NB4 (cell line): ENCODE results near the gene VEZF1.
"Not testable (repeated sequence)": the region's sequence is repeated elsewhere in the genome, so short reads cannot be mapped to it uniquely, and the experiment has no call there.

ENCODE experiments used
- DNase-seq: peaks from one replicate; pipeline ENCODE4 v3.0.0; 2010; ENCODE audit warnings: low read depth
- H3K4me3 ChIP-seq: one replicate; pipeline ENCODE4 v1.5.1; 2011; ENCODE audit warnings: mild to moderate bottlenecking, low read depth, low read length, moderate library complexity
- MYC ChIP-seq: IDR thresholded peaks from 2 replicates; pipeline ENCODE4 v1.6.1; 2011; ENCODE audit warnings: low read depth, low read length
- POLR2A ChIP-seq: IDR thresholded peaks from 2 replicates; pipeline ENCODE4 v1.6.1; 2011; ENCODE audit warnings: mild to moderate bottlenecking; ENCODE audit not compliant: insufficient read length; ENCODE audit errors: extremely low read depth
- TF ChIP-seq, protein P1 (sequence below): IDR thresholded peaks from one replicate; pipeline ENCODE4 v1.5.1; 2012; ENCODE audit warnings: low read depth, low read length
- TF ChIP-seq, protein P2 (sequence below): IDR thresholded peaks from 2 replicates; pipeline ENCODE4 v1.6.1; 2011; ENCODE audit warnings: low read depth, low read length

The VEZF1 gene

DNA sequence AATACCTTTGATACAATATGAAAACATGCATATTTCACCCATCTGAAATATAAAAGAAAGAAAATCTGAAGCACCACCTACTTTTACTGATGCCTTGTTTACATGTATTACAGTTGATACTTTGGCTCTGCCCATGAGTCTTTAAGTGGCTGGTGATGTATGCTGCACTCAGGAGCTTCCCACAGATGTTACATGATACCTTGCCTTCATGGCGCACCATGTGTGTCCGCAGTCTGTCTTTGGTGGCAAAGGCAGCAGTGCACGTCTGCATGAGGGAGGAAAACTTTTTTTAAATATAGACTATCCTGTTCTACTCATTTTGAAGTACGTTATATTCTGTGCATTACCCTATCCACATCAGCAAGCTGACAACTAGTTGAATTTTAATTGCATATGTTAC lies 7.5 kb downstream of the VEZF1 start:
- no peak overlapping the region for H3K4me3 ChIP-seq
- TF ChIP-seq, protein P1, sequence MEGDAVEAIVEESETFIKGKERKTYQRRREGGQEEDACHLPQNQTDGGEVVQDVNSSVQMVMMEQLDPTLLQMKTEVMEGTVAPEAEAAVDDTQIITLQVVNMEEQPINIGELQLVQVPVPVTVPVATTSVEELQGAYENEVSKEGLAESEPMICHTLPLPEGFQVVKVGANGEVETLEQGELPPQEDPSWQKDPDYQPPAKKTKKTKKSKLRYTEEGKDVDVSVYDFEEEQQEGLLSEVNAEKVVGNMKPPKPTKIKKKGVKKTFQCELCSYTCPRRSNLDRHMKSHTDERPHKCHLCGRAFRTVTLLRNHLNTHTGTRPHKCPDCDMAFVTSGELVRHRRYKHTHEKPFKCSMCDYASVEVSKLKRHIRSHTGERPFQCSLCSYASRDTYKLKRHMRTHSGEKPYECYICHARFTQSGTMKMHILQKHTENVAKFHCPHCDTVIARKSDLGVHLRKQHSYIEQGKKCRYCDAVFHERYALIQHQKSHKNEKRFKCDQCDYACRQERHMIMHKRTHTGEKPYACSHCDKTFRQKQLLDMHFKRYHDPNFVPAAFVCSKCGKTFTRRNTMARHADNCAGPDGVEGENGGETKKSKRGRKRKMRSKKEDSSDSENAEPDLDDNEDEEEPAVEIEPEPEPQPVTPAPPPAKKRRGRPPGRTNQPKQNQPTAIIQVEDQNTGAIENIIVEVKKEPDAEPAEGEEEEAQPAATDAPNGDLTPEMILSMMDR: no peak
- TF ChIP-seq, protein P2, sequence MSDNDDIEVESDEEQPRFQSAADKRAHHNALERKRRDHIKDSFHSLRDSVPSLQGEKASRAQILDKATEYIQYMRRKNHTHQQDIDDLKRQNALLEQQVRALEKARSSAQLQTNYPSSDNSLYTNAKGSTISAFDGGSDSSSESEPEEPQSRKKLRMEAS: no peak
- TF ChIP-seq POLR2A: no peak
- TF ChIP-seq MYC: no peak
- no peak for DNase-seq

DNA sequence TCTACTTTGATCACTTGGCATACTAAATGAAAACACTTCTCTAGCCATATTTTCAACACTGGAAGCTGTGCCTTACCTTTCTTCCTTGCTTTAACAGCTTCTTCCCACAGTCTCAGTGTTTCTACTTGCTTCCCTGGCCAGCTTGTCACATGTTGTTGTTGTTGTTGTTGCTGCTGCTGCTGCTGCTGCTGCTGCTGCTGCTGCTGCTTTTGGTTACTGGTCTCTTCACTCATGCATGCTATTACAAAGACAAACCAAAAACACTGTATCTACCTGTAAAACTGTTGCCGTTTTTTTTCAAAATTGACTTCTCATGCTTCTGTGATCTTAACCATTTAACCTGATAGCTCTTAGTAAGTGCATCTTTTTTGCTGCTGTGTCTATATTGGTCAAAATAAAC lies 9.0 kb downstream of the VEZF1 start:
- no peak for DNase-seq

DNA sequence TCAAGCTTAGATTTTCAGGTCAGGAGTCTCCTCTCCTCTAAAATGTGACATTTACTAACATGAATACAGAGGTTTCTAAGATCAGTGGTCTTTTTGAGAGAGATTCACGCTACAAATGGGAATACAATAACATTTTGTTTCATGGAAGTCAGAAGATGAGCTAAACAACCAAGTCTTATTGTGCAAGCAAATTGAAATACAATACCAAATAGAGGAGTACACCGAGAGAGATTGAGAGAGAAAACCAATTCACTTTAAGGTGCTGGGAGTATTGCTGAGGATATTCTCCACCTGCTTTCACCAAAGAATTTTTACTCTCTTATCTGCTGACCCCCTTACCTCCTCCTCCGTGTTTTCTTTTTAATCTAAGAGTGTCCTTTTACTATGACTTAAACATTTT lies 11.5 kb downstream of the VEZF1 start:
- TF ChIP-seq, protein P1: no peak
- H3K4me3 ChIP-seq: no peak overlapping the region
- DNase-seq: no peak

More for the DNA sequence above, 9.0 kb downstream of the VEZF1 start:
- no peak for TF ChIP-seq MYC
- TF ChIP-seq, protein P2: no peak
- TF ChIP-seq, protein P1: no peak
- TF ChIP-seq POLR2A: no peak
- H3K4me3 ChIP-seq: no peak overlapping the region

DNA sequence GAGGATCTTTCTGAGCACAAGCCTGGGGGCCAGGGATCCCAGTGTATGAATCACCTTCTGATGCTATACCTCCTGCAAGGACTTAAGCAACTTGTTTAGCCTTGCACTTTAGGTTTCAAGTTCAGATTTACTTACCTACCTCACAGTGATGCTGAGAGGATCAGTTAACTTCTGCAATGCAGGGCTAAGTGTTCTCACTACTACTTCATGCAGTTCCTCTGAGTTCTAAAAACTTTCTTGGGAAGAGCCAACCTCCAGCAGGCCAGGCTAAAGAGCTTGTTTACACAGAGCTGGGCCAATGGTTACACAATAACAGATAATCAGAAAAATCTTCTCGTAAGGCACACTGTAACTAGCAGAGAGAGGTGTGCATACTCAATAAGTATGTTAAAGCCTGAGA lies 13.0 kb downstream of the VEZF1 start:
- no peak for DNase-seq
- TF ChIP-seq MYC: no peak
- TF ChIP-seq, protein P1: no peak
- TF ChIP-seq POLR2A: no peak
- TF ChIP-seq, protein P2: no peak
- no peak overlapping the region for H3K4me3 ChIP-seq

DNA sequence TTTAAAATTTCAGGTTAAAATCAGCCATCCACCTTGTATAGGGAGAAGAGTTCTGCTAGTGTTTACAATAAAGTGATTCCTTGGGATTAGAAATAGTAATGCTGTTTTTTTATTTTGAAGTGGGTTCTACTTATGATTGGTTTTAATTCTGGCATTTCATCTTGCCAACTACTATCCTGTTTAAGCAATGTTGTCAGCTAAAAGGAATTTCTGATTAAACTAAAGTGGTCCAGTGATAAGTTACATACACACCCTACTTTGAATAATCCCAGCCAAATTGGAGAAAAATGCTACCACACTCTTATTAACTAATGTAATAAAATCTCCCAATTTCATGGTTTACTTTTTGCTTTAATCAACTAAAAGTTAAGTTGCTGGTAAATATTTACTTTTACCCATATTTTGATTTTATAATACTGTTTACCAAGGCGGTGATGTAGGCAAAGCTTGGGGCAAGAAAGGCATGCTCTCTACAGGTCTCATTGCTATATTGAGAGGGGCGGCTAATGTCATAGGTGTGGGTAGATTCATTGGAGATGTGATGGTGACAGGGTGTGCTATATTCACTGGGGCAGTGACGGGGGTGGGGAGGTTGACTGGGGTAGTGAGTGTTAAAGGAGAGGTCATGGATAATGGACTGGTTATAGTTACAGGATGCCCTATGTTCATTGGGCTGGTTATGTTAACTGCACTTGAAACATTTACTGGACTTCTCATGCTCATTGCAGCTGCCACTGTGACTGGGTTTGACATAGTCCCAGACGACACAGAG lies 13.8 kb downstream of the VEZF1 start:
- DNase-seq, H3K4me3 ChIP-seq: not testable (repeated sequence)

DNA sequence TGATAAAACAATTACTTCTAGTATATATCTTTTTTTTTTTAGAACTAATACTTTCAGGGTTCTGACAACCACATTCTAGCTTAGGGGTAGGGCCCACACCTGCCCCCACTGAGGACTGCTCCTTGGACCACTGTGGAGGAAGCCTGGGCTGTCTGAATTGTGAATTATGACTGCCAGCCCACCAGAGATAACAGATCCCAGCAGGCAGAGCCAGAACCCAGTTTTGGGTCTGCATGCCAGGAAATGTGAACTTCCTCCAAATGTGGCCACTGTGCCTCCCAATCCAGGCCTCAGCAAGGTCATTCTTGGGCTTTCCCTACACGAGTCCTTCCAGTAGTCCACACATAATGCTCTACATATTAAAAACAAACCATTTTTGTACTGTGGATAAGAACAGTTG lies 15.9 kb downstream of the VEZF1 start:
- no peak for DNase-seq
- TF ChIP-seq MYC (no peak), POLR2A (no peak)
- TF ChIP-seq, protein P1: no peak
- TF ChIP-seq, protein P2: no peak

More for the DNA sequence above, 15.9 kb downstream of the VEZF1 start:
- no peak overlapping the region for H3K4me3 ChIP-seq
